ENCODE data around the gene STRA8. TPM values are rescaled to one million over a fixed set of nuclear protein-coding genes. Genes with fewer than 3 reads are reported as not detected.
A peak's percentile ranks its signal among the peaks of the same experiment; 100 is the strongest.

The STRA8 gene
- polyA plus RNA-seq, 3 donors, result not detected

DNA sequence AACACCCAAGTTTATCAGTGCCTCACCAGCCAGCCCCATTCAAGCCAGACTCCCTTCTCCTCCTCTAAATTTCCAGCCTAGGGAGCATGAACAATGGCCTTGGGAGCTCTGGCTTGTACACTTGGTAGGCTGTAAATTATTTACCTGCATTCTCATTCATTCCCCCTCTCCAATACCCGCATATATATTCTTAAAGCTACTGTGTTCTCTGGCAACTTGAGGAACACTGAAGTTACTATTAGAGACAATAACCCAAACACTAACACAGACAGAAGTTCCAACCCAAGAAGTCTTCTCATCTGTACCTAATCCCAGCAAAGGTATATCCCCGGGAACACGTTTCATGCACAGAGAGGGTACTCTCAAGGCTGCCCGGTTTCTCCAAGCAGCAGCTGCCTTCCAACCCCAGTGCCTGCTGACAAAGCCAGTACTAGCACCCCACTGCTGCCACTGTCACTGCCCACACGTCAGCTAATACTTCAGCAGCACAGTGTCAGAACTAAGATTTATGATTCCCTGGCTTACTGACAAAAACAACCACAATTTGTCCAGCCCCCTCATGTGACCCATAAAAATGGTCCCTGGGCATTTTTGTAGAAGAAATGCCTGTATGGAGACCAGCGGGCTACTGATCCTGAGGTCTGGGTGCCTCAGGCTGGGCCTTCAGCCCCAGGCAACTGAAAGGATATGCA lies 25.4 kb upstream of the STRA8 start:
- no peaks in the 10 kb centered on the region for H3K9me3 ChIP-seq (replicated peaks in 1 of 2; ENCODE audit: control insufficient read depth in 1 of 2, insufficient read depth in 1 of 2, low read length in 2 of 2)
- Mint-ChIP-seq H3K9me3 (no peaks in the 10 kb centered on the region), H3K36me3 (peaks cover 38 to 42% of the 10 kb centered on the region in 2 donors), H3K4me3 (peak overlapping the region; percentile 42 to 82), H3K4me1 (peaks cover 47% of the 10 kb centered on the region), H3K27ac (peak overlapping the region; percentile 74 to 98 (median 79)), H3K27me3 (ENCODE audit: low read depth in 3 of 3) (peaks cover 0 to 5% (median 1%) of the 10 kb centered on the region in 3 donors)
- peaks cover 4% of the 10 kb centered on the region for H3K79me2 ChIP-seq (ENCODE audit: insufficient read depth, low read length)
- H3K27ac ChIP-seq (ENCODE audit: low read depth in 1 of 2, low read length in 2 of 2), result peak overlapping the region; percentile 34 to 73
- no peaks in the 10 kb centered on the region for H3K27me3 ChIP-seq (ENCODE audit: control insufficient read depth in 2 of 2, insufficient read depth in 2 of 2, low read length in 2 of 2)
- no peak for DNase-seq
- H4K20me1 ChIP-seq (ENCODE audit: insufficient read depth, low read length), result no peaks in the 10 kb centered on the region
- no peak overlapping the region for H3K9ac ChIP-seq (ENCODE audit: insufficient read depth, low read length, poor library complexity, severe bottlenecking)
- H3K4me3 ChIP-seq (replicated peaks in 1 of 3; ENCODE audit: low read depth in 2 of 3, low read length in 3 of 3), result peak overlapping the region in 1 of 3 experiments; percentile 89
- H2AFZ ChIP-seq (ENCODE audit: insufficient read depth, low read depth, low read length, poor library complexity, severe bottlenecking), result no peak overlapping the region
- H3K36me3 ChIP-seq (replicated peaks in 1 of 2; ENCODE audit: control insufficient read depth in 1 of 2, insufficient read depth in 2 of 2, low read length in 2 of 2), result peaks cover 29 to 32% of the 10 kb centered on the region in 2 donors
- intact Hi-C loops (cut with micrococcal nuclease), result loop anchor here in 1 of 2 donors (5.0 kb wide), 1 partner anchor 56 kb away; no protein-coding TSS in a partner anchor
- WGBS (ENCODE audit: insufficient coverage), result 42% methylated on average over 5 of the region's 6 CpGs
- TF ChIP-seq, protein P1, sequence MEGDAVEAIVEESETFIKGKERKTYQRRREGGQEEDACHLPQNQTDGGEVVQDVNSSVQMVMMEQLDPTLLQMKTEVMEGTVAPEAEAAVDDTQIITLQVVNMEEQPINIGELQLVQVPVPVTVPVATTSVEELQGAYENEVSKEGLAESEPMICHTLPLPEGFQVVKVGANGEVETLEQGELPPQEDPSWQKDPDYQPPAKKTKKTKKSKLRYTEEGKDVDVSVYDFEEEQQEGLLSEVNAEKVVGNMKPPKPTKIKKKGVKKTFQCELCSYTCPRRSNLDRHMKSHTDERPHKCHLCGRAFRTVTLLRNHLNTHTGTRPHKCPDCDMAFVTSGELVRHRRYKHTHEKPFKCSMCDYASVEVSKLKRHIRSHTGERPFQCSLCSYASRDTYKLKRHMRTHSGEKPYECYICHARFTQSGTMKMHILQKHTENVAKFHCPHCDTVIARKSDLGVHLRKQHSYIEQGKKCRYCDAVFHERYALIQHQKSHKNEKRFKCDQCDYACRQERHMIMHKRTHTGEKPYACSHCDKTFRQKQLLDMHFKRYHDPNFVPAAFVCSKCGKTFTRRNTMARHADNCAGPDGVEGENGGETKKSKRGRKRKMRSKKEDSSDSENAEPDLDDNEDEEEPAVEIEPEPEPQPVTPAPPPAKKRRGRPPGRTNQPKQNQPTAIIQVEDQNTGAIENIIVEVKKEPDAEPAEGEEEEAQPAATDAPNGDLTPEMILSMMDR (IDR thresholded peaks at IDR 0.05), result no peak
- peak overlapping the region; percentile 89 for H3K4me2 ChIP-seq (replicated peaks; ENCODE audit: extremely low read depth, low read length, poor library complexity, severe bottlenecking)
- H3K4me1 ChIP-seq (ENCODE audit: control insufficient read depth in 1 of 2, insufficient read depth in 2 of 2, low read length in 2 of 2), result peaks cover 44% of the 10 kb centered on the region in 2 donors

DNA sequence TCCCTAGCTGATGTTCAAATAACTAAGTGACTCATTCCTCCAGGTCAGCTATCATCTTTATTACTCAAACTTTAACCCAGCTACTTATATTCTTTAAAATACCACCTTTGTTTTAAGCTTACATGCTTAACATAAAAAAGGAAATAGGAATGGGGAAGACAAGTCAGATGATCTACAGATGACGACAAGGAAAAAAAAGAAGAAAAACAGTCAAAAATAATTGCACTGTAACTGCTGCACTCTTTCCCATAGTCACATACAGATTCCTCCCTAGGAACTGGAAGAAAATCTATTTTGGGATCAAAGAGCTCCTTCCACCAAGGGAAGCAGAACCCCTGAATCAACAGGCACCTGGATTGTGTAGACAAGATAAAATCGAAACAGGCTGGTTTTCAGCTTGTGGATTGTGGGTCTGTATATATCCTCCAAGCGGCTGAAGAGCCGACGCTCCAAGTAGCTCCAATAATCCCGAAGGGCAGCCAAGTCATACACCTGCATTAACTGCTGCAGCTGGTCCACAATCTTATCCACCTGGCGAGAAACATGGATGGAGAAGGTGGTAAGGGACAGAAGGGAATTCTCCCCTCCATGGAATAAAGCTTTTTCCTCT lies 24.3 kb upstream of the STRA8 start:
- peaks cover 47% of the 10 kb centered on the region for H3K4me1 Mint-ChIP-seq
- H3K4me2 ChIP-seq (replicated peaks; ENCODE audit: extremely low read depth, low read length, poor library complexity, severe bottlenecking), result peak overlapping the region; percentile 89
- peak overlapping the region; percentile 94 to 98 for H3K4me3 Mint-ChIP-seq
- H3K27me3 ChIP-seq (ENCODE audit: control insufficient read depth in 2 of 2, insufficient read depth in 2 of 2, low read length in 2 of 2), result no peaks in the 10 kb centered on the region
- TF ChIP-seq, protein P1 (IDR thresholded peaks at IDR 0.05), result no peak
- no peak overlapping the region for H2AFZ ChIP-seq (ENCODE audit: insufficient read depth, low read depth, low read length, poor library complexity, severe bottlenecking)
- no CpG with 5 or more reads among the region's 7 CpGs for WGBS (ENCODE audit: insufficient coverage)
- no peaks in the 10 kb centered on the region for H3K9me3 ChIP-seq (replicated peaks in 1 of 2; ENCODE audit: control insufficient read depth in 1 of 2, insufficient read depth in 1 of 2, low read length in 2 of 2)
- peaks cover 1 to 9% (median 2%) of the 10 kb centered on the region in 3 donors for H3K27me3 Mint-ChIP-seq (ENCODE audit: low read depth in 3 of 3)
- H3K79me2 ChIP-seq (ENCODE audit: insufficient read depth, low read length), result peaks cover 4% of the 10 kb centered on the region
- H3K4me1 ChIP-seq (ENCODE audit: control insufficient read depth in 1 of 2, insufficient read depth in 2 of 2, low read length in 2 of 2), result peaks cover 44% of the 10 kb centered on the region in 2 donors
- peak; percentile 32 to 60 (median 55) for DNase-seq
- no peaks in the 10 kb centered on the region for H3K9me3 Mint-ChIP-seq
- peak overlapping the region in 1 of 3 experiments; percentile 89 for H3K4me3 ChIP-seq (replicated peaks in 1 of 3; ENCODE audit: low read depth in 2 of 3, low read length in 3 of 3)
- H3K36me3 ChIP-seq (replicated peaks in 1 of 2; ENCODE audit: control insufficient read depth in 1 of 2, insufficient read depth in 2 of 2, low read length in 2 of 2), result peaks cover 18 to 21% of the 10 kb centered on the region in 2 donors
- no peak overlapping the region for H3K9ac ChIP-seq (ENCODE audit: insufficient read depth, low read length, poor library complexity, severe bottlenecking)
- peaks cover 27 to 31% of the 10 kb centered on the region in 2 donors for H3K36me3 Mint-ChIP-seq
- intact Hi-C loops (cut with micrococcal nuclease), result loop anchor here in 1 of 2 donors (5.0 kb wide), 1 partner anchor 57 kb away; no protein-coding TSS in a partner anchor
- H3K27ac Mint-ChIP-seq, result peak overlapping the region; percentile 48 to 98 (median 83)
- H3K27ac ChIP-seq (ENCODE audit: low read depth in 1 of 2, low read length in 2 of 2), result peak overlapping the region; percentile 52 to 73
- H4K20me1 ChIP-seq (ENCODE audit: insufficient read depth, low read length), result no peaks in the 10 kb centered on the region

Data from CD14-positive monocyte (primary cell).